ENCODE measurements around the gene SPEG.

SPEG gene

DNA sequence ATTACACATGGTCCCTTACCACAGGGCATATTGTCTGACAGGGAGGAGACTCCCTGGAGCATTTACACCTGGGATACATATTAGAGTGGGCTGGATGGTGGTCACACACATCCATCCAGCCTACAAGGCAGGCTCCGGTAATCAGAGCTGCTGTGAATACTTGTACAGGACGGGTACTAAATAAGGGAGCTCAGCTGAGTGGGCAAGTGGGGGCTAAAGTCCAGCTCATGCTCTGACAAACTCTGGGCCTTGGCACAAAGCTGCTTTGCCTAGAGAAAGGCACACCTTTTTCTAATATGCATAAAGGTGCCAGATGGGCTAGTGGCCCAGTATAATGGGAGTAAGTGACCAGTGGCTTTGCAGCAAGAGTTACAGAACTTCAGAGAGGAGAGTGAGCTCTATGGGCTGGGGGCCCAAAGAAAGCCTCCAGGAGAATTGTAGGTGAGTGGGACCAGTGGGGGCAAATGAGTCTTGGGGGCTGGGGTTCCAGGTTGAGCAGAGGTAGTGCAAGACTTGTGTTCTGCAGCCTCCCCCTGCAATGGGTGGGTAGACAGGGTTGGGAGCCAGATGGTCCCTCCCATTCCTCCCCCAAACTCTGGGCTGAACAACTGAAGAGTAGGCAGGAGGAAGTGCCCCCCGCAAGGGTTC lies 110.8 kb downstream of the SPEG start:
- H3K27ac ChIP-seq (ENCODE audit: low read length), result no peak overlapping the region
- no peak overlapping the region for H3K9ac ChIP-seq (ENCODE audit: low read depth, low read length)
- no peaks in the 10 kb centered on the region for H3K9me3 ChIP-seq (ENCODE audit: insufficient read depth, low read depth, low read length)
- H3K36me3 ChIP-seq (ENCODE audit: insufficient read depth, low read depth, low read length), result peaks cover 20% of the 10 kb centered on the region
- H3K4me1 ChIP-seq (ENCODE audit: insufficient read depth, low read length), result peaks cover 6% of the 10 kb centered on the region; the same call in 1 of the 2 replicates
- H3K27me3 ChIP-seq (ENCODE audit: insufficient read depth, low read length), result peaks cover 34% of the 10 kb centered on the region
- H3K4me3 ChIP-seq (ENCODE audit: low read length), result no peak overlapping the region

DNA sequence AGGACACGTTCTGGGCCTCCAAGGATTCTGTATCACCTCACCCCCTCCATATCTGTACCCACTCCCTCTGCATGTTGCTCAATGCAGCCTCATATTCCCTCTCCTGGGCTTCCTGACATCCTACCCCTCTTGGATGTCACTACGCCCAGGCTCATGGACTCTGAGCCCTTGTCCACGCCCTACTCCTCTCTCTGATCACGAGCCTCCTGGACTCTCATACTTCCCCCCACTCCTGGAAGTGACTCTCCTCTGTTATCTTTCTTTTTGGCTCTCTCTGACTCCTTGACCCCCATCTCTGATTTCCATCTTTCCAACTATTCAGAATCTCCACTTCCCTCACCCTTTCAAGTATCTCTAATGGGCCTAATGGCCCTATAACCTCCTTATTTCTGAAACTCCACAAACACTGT lies 111.3 kb downstream of the SPEG start:
- H3K9me3 ChIP-seq (ENCODE audit: insufficient read depth, low read depth, low read length), result no peaks in the 10 kb centered on the region
- H3K36me3 ChIP-seq (ENCODE audit: insufficient read depth, low read depth, low read length), result peaks cover 14% of the 10 kb centered on the region
- H3K27ac ChIP-seq (ENCODE audit: low read length), result no peak overlapping the region
- peaks cover 6% of the 10 kb centered on the region; the same call in 1 of the 2 replicates for H3K4me1 ChIP-seq (ENCODE audit: insufficient read depth, low read length)
- H3K9ac ChIP-seq (ENCODE audit: low read depth, low read length), result no peak overlapping the region
- no peak overlapping the region for H3K4me3 ChIP-seq (ENCODE audit: low read length)
- H3K27me3 ChIP-seq (ENCODE audit: insufficient read depth, low read length), result peaks cover 39% of the 10 kb centered on the region

DNA sequence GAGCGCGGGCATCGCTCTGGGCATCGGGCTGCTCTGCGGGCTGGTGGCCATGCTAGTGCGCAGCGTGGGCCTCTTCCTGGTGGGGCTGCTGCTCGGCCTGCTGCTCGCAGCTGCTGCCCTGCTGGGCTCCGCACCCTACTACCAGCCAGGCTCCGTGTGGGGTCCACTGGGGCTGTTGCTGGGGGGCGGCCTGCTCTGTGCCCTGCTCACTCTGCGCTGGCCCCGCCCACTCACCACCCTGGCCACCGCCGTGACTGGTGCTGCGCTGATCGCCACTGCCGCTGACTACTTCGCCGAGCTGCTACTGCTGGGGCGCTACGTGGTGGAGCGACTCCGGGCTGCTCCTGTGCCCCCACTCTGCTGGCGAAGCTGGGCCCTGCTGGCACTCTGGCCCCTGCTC lies 113.0 kb downstream of the SPEG start:
- Histone ChIP-seq H3K27ac (ENCODE audit: low read length) (no peak overlapping the region), H3K4me3 (ENCODE audit: low read length) (no peak overlapping the region), H3K4me1 (ENCODE audit: insufficient read depth, low read length) (peaks cover under 1% of the 10 kb centered on the region; the same call in 1 of the 2 replicates), H3K27me3 (ENCODE audit: insufficient read depth, low read length) (peaks cover 37% of the 10 kb centered on the region), H3K9ac (ENCODE audit: low read depth, low read length) (no peak overlapping the region), H3K36me3 (ENCODE audit: insufficient read depth, low read depth, low read length) (peaks cover 9% of the 10 kb centered on the region; the same call in 1 of the 2 replicates), H3K9me3 (ENCODE audit: insufficient read depth, low read depth, low read length) (no peaks in the 10 kb centered on the region)

Measured in iPS-20b (cell line).